H9 (cell line): ENCODE measurements around the gene TBC1D22A. TPM values are rescaled to one million over a fixed set of nuclear protein-coding genes. Genes with fewer than 3 reads are reported as not detected.
A peak's percentile ranks its signal among the peaks of the same experiment; 100 is the strongest.

Experiments used
- DNase-seq: peaks from one replicate; pipeline ENCODE4 v3.0.0-alpha.2; 2017
- H2AFZ ChIP-seq: one replicate; pipeline ENCODE4 v1.6.1; 2013; ENCODE audit warnings: mild to moderate bottlenecking, low read length, control low read depth, moderate library complexity
- H2AK5ac ChIP-seq: 2 replicates; pipeline ENCODE4 v1.6.1; 2013; ENCODE audit warnings: low read length, control low read depth, mixed read lengths; ENCODE audit not compliant: insufficient read length
- H2BK120ac ChIP-seq: one replicate; pipeline ENCODE4 v1.6.1; 2013; ENCODE audit warnings: low read depth, mild to moderate bottlenecking, low read length, control low read depth, inconsistent platforms; ENCODE audit not compliant: poor library complexity, severe bottlenecking
- H2BK12ac ChIP-seq: 2 replicates; pipeline ENCODE4 v1.6.1; 2013; ENCODE audit warnings: low read length, control low read depth, mixed read lengths, low read depth; ENCODE audit not compliant: insufficient read length
- H2BK15ac ChIP-seq: 2 replicates; pipeline ENCODE4 v1.6.1; 2013; ENCODE audit warnings: low read depth, low read length, control low read depth
- H2BK20ac ChIP-seq: one replicate; pipeline ENCODE4 v1.6.1; 2013; ENCODE audit warnings: low read depth, mild to moderate bottlenecking, low read length, control low read depth, inconsistent platforms; ENCODE audit not compliant: poor library complexity, severe bottlenecking
- H2BK5ac ChIP-seq: 2 replicates; pipeline ENCODE4 v1.6.1; 2013; ENCODE audit warnings: low read length, control low read depth, mixed read lengths; ENCODE audit not compliant: insufficient read length
- H3K14ac ChIP-seq: 2 replicates; pipeline ENCODE4 v1.6.1; 2013; ENCODE audit warnings: low read length, control low read depth; ENCODE audit not compliant: insufficient read depth
- H3K18ac ChIP-seq: 2 replicates; pipeline ENCODE4 v1.6.1; 2013; ENCODE audit warnings: low read depth, mild to moderate bottlenecking, mixed read lengths, low read length, control low read depth; ENCODE audit not compliant: insufficient read length
- H3K23ac ChIP-seq: 2 replicates; pipeline ENCODE4 v1.6.1; 2013; ENCODE audit warnings: low read length, control low read depth, mixed read lengths, low read depth; ENCODE audit not compliant: insufficient read length
- H3K23me2 ChIP-seq: 2 replicates; pipeline ENCODE4 v1.6.1; 2013; ENCODE audit warnings: low read depth, mild to moderate bottlenecking, mixed read lengths, low read length, control low read depth; ENCODE audit not compliant: insufficient read length, poor library complexity, severe bottlenecking
- H3K27ac ChIP-seq: 2 replicates; pipeline ENCODE4 v1.5.1; 2013; ENCODE audit warnings: low read length, control low read depth, mixed read lengths, low read depth; ENCODE audit not compliant: insufficient read length
- H3K27me3 ChIP-seq: 2 replicates; pipeline ENCODE4 v1.6.1; 2013; ENCODE audit warnings: low read length, control low read depth, inconsistent platforms; ENCODE audit not compliant: insufficient read depth
- H3K4ac ChIP-seq: 2 replicates; pipeline ENCODE4 v1.6.1; 2013; ENCODE audit warnings: low read depth, mild to moderate bottlenecking, control low read depth, inconsistent platforms, low read length, moderate library complexity
- H3K4me1 ChIP-seq: 2 replicates; pipeline ENCODE4 v1.6.1; 2013; ENCODE audit warnings: low read length, control low read depth, inconsistent platforms; ENCODE audit not compliant: insufficient read depth
- H3K4me2 ChIP-seq: 2 replicates; pipeline ENCODE4 v1.6.1; 2013; ENCODE audit warnings: low read length, control low read depth, mixed read lengths; ENCODE audit not compliant: insufficient read length, insufficient read depth
- H3K56ac ChIP-seq: 2 replicates; pipeline ENCODE4 v1.6.1; 2013; ENCODE audit warnings: low read depth, mild to moderate bottlenecking, mixed read lengths, low read length, control low read depth; ENCODE audit not compliant: insufficient read length
- H3K79me1 ChIP-seq: 2 replicates; pipeline ENCODE4 v1.6.1; 2013; ENCODE audit warnings: low read depth, mild to moderate bottlenecking, moderate library complexity, low read length, control low read depth, inconsistent platforms; ENCODE audit not compliant: insufficient read depth, poor library complexity, severe bottlenecking
- H3K79me2 ChIP-seq: 2 replicates; pipeline ENCODE4 v1.6.1; 2013; ENCODE audit warnings: low read length, control low read depth, inconsistent platforms; ENCODE audit not compliant: insufficient read depth
- H3K9ac ChIP-seq: 2 replicates; pipeline ENCODE4 v1.6.1; 2013; ENCODE audit warnings: low read length, control low read depth, mixed read lengths; ENCODE audit not compliant: insufficient read length; ENCODE audit errors: extremely low read depth
- H3K9me3 ChIP-seq: one replicate; pipeline ENCODE4 v1.6.1; 2013; ENCODE audit warnings: low read depth, low read length, inconsistent platforms; ENCODE audit not compliant: control insufficient read depth
- H3T11ph ChIP-seq: one replicate; pipeline ENCODE4 v1.6.1; 2013; ENCODE audit warnings: mild to moderate bottlenecking, low read length, control low read depth, inconsistent platforms
- H4K20me1 ChIP-seq: one replicate; pipeline ENCODE4 v1.6.1; 2013; ENCODE audit not compliant: control insufficient read depth, insufficient read length, insufficient read depth
- H4K5ac ChIP-seq: 2 replicates; pipeline ENCODE4 v1.6.1; 2013; ENCODE audit warnings: low read depth, mild to moderate bottlenecking, mixed read lengths, low read length, control low read depth; ENCODE audit not compliant: insufficient read length
- H4K8ac ChIP-seq: replicated peaks from 2 replicates; pipeline ENCODE4 v1.6.1; 2013; ENCODE audit warnings: low read length, control low read depth, mixed read lengths, low read depth; ENCODE audit not compliant: insufficient read length
- H4K91ac ChIP-seq: 2 replicates; pipeline ENCODE4 v1.6.1; 2013; ENCODE audit warnings: low read depth, mild to moderate bottlenecking, moderate library complexity, mixed read lengths, low read length, control low read depth; ENCODE audit not compliant: insufficient read length
- H3K27ac Mint-ChIP-seq, 3 experiments: 2 replicates in 2 of 3; 3 replicates in 1 of 3; pipeline ENCODE4 v1.8.0; 2020 to 2021; ENCODE audit warnings: mixed read lengths in 3 of 3, mild to moderate bottlenecking in 1 of 3, moderate library complexity in 1 of 3
- H3K27me3 Mint-ChIP-seq: 2 replicates; pipeline ENCODE4 v1.8.0; 2021; ENCODE audit warnings: low read depth, mild to moderate bottlenecking, moderate library complexity, mixed read lengths
- H3K36me3 Mint-ChIP-seq, 3 experiments: 2 replicates in 2 of 3; 3 replicates in 1 of 3; pipeline ENCODE4 v1.8.0; 2020 to 2021; ENCODE audit warnings: low read depth in 3 of 3, mixed read lengths in 3 of 3; ENCODE audit not compliant: insufficient read depth in 1 of 3
- H3K4me1 Mint-ChIP-seq, 2 experiments: 2 replicates each; pipeline ENCODE4 v1.8.0; 2020; ENCODE audit warnings: mixed read lengths in 2 of 2
- H3K4me3 Mint-ChIP-seq, 2 experiments: 2 replicates in 1 of 2; 3 replicates in 1 of 2; pipeline ENCODE4 v1.8.0; 2020 to 2021; ENCODE audit warnings: mild to moderate bottlenecking in 2 of 2, mixed read lengths in 2 of 2, moderate library complexity in 1 of 2
- H3K9me3 Mint-ChIP-seq, 2 experiments: 2 replicates in 1 of 2; 3 replicates in 1 of 2; pipeline ENCODE4 v1.8.0; 2020; ENCODE audit warnings: mild to moderate bottlenecking in 2 of 2, mixed read lengths in 2 of 2, moderate library complexity in 1 of 2
- WGBS: extraction: QIAGEN DNeasy Blood & Tissue Kit; methylation state at CpG from one replicate; pipeline ENCODE4 v1.1.7; 2013; ENCODE audit warnings: missing lambda C conversion rate, low lambda C conversion rate, mixed read lengths; ENCODE audit not compliant: insufficient read length; ENCODE audit errors: extremely low coverage; 5-methylcytosine and 5-hydroxymethylcytosine counted together
- total RNA-seq: library from RNA; stranded (reverse); gene quantifications from 2 replicates; pipeline ENCODE4 v1.2.1, GENCODE V29; 2021
- TF ChIP-seq, protein P1 (sequence below): fragments of 200-600 bp; sonication (generic); conservative IDR thresholded peaks from 3 replicates; pipeline ENCODE4 v1.8.0; 2021; ENCODE audit warnings: antibody characterized with exemption, mild to moderate bottlenecking

Gene TBC1D22A
- total RNA-seq, 1 experiment from 2014 or later: 20.8 TPM

GRCh38 chr22:47162865-47163264, 400.4 kb downstream of the TBC1D22A start:
- Histone ChIP-seq H4K5ac (no peak overlapping the region), H3K79me2 (no peaks in the 10 kb centered on the region), H4K20me1 (peaks cover 3% of the 10 kb centered on the region), H3K4ac (no peak overlapping the region), H2BK15ac (no peak overlapping the region), H2BK20ac (no peak overlapping the region), H2BK5ac (no peak overlapping the region), H3K23ac (no peak overlapping the region), H3K27ac (no peak overlapping the region), H3K18ac (no peak overlapping the region), H3K9me3 (peaks cover 9% of the 10 kb centered on the region), H2AFZ (no peak overlapping the region), H2BK12ac (no peak overlapping the region), H3K9ac (no peak overlapping the region), H4K91ac (no peak overlapping the region), H3K56ac (no peak overlapping the region), H3T11ph (no peak overlapping the region), H3K14ac (no peak overlapping the region), H3K4me2 (no peak overlapping the region), H4K8ac (no peak overlapping the region), H3K4me1 (no peaks in the 10 kb centered on the region), H3K23me2 (peaks cover 3% of the 10 kb centered on the region), H3K79me1 (no peaks in the 10 kb centered on the region), H3K27me3 (no peaks in the 10 kb centered on the region), H2BK120ac (no peak overlapping the region), H2AK5ac (no peak overlapping the region)
- Mint-ChIP-seq H3K27ac (no peak overlapping the region), H3K36me3 (peaks cover 8 to 10% (median 9%) of the 10 kb centered on the region in 3 experiments; a peak in 6 of 7 replicates), H3K27me3 (peaks cover 2% of the 10 kb centered on the region; the same call in 1 of the 2 replicates), H3K4me3 (no peak overlapping the region), H3K4me1 (peaks cover 3 to 4% of the 10 kb centered on the region in 2 experiments; a peak in 2 of 4 replicates), H3K9me3 (peaks cover 5 to 9% of the 10 kb centered on the region in 2 experiments)
- TF ChIP-seq, protein P1, sequence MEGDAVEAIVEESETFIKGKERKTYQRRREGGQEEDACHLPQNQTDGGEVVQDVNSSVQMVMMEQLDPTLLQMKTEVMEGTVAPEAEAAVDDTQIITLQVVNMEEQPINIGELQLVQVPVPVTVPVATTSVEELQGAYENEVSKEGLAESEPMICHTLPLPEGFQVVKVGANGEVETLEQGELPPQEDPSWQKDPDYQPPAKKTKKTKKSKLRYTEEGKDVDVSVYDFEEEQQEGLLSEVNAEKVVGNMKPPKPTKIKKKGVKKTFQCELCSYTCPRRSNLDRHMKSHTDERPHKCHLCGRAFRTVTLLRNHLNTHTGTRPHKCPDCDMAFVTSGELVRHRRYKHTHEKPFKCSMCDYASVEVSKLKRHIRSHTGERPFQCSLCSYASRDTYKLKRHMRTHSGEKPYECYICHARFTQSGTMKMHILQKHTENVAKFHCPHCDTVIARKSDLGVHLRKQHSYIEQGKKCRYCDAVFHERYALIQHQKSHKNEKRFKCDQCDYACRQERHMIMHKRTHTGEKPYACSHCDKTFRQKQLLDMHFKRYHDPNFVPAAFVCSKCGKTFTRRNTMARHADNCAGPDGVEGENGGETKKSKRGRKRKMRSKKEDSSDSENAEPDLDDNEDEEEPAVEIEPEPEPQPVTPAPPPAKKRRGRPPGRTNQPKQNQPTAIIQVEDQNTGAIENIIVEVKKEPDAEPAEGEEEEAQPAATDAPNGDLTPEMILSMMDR: no peak
- DNase-seq: peak; percentile 11
- WGBS: no CpG with 5 or more reads among the region's 10 CpGs
